ENCODE results near the gene GALNT18.

GRCh38 chr11:11396301-11397035, 225.3 kb downstream of the GALNT18 start:
- TF ChIP-seq ZBTB33 (IDR thresholded peaks at IDR 0.05): no peak
- TF ChIP-seq CTCF (IDR thresholded peaks at IDR 0.05; ENCODE audit: low read depth, low read length, missing input control): no peak
- TF ChIP-seq SP1 (IDR thresholded peaks at IDR 0.05): no peak

All from liver (tissue), 3 donors.